HG03175 (cell line): ENCODE measurements around the gene HUNK.
"Not testable (repeated sequence)": the region's sequence is repeated elsewhere in the genome, so short reads cannot be mapped to it uniquely, and the experiment has no call there.

ENCODE experiments used
- ATAC-seq: cut with Tn5 transposase; IDR thresholded peaks from one replicate; pipeline ENCODE4 v1.9.1; 2021; ENCODE audit warnings: mild to moderate bottlenecking, moderate library complexity; ENCODE audit not compliant: unreplicated experiment

Gene HUNK

DNA sequence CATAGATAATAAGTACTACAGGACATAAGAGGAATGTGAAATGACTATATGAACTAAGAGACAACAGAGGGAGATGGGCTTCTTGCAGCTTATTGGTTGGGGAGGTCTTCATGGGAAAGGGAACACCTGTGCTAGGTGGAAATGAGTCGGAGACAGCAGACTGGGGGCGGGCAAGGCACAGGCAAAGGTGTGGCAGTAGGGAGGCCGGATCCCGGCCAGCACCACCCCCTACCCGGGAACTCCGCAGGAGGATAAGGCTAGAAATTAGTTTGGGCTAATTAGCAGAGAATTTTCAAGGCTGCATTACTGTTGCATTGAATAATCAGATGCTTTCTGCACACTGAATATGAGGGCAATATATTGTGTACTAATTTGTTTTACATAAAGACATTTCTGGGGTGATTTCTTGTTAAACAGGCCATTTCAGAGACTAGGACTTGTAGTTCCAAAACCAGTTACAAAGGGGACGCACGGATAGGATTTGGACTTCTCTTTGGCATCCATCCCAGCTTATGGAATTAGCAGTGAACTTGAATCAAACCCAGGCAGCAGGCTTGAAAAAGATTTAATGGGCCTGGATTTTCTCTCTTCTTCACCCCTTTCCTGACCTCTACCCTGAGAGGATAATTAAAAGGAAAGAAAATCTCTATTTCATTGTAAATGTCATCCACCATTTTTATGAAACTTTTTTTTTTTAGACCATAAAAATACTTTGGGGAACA, 2.2 kb upstream of the HUNK start:
- ATAC-seq = no peak

DNA sequence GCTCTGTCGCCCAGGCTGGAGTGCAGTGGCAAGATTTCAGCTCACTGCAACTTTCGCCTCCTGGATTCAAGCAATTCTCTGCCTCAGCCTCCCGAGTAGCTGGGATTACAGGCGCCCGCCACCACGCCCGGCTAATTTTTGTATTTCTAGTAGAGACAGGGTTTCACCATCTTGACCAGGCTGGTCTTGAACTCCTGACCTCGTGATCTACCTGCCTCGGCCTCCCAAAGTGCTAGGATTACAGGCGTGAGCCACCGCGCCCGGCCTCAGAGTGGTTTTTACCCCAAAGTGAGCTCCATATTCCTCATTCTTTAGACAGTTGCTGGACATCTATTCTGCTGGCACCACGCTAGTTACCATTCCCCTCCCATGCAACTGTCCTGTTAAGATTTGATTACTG, 1.4 kb upstream of the HUNK start:
- ATAC-seq = not testable (repeated sequence)

DNA sequence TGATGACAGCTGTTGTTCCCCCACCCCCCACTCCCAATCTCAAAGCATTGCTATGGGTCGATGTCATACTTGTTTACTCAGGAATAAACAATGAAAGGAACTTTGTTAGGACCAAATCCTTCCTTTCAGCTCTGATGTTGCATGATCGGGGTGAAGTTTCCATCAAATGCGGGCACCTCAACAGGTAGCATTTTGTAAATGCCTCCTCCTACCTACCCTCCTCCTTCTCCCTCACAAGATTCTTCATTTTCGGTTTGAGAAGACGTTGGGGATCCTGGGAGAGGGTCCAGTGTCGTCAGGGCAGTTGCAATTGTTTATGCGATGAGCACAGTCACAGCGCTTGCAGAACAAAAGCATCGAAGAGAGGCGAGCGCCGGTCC, 758 bp upstream of the HUNK start:
- ATAC-seq = no peak

DNA sequence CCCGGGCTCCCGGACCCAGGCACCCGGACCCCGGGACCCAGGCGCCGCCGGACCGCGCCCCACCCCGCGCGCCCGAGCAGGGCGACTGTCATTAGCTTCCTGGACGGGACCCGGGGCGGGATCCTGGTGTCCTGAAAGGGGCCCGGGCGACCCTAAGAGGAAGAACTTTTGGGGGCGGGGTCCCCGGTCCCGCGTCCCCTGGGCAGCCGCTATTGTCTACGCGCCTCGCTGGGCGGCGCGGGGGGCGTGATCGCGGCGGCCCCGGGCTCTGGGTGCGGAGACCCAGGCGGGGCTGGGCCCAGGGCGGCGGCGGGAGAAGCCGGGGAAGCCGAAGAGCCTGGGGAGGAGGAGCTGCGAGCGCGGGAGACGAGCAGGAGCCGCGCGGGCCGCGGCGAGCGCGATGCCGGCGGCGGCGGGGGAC, 465 bp downstream of the HUNK start:
- ATAC-seq = no peak

DNA sequence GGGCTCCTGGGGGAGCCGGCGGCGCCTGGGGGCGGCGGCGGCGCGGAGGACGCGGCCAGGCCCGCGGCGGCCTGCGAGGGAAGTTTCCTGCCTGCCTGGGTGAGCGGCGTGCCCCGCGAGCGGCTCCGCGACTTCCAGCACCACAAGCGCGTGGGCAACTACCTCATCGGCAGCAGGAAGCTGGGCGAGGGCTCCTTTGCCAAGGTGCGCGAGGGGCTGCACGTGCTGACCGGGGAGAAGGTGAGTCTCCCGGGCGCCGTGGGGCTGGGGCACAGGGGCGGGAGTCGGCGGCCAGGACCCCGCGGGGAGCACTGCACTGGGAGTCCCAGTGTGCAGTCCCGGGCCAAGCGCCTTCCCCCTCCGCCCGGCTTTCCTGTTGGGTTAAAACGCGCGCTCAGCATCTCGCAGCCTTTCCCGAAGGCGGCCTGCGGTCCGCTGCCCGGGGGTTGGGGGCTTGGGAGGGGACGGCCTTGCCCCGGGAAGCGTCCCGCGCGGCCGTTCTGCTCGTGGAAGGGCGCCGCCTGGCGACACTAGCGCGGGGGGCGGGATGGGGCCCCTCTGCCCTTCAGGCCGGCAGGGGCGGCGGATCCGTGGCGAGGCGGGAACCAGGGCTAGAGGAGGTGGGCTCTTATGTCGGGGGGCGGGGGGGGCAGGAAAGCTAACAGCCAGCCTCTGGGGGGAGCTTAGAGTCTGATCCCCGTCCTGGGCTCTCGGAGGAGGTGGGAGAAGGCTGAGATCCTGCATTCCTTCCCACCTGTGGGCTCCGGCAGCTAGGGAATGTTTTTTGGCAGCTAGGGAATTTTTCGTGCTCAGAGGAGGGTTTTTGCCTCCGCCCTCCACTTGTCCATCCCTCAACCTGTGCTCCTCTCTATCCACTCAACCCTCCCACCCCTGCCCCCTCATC, 1.1 kb downstream of the HUNK start:
- ATAC-seq = no peak

DNA sequence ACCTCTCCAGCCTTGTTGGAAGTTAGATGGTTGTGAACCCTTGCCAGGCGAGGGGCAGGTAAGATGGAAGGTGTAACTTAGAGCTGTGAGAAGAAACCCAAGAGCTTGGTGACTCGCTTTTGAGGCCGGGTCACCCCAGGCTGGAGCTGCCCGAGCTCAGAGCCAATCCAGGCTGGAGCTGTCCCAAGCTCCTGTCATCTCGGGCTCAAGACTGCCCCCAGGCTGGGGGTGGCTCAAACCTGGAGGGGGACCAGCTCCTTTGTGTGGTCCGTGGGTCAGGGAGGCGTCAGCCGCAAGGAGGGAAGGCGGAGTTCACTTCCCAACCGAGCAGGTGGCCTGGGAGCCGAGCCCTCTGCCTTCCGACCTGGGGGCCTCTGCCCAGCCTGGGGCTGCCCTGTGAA, 2.0 kb downstream of the HUNK start:
- ATAC-seq = no peak

DNA sequence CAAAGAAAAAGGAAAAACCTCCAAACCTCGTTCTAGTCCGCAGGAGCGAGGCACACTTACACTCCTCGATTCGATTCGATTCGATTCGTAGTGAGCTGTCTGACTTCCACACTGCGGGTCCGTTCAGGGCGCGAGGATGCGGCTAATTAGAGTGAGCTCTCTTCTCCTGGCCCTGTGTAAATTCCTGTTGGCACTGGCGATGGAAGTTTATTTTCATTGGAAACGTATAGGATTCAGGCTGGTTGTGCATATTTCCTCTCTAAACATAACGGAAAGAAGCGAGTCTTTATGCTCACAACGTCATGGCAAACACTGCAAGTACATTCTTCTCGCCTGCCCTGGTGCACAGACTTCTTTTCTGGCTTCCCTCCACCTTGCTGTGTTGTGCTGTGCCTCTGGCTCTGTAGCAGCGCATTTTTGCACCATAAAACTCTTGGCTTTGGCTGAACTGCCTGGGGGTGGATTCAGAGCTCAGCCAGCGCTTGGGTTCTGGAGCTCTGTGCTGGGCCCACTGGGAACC, 2.7 kb downstream of the HUNK start:
- ATAC-seq = no peak

DNA sequence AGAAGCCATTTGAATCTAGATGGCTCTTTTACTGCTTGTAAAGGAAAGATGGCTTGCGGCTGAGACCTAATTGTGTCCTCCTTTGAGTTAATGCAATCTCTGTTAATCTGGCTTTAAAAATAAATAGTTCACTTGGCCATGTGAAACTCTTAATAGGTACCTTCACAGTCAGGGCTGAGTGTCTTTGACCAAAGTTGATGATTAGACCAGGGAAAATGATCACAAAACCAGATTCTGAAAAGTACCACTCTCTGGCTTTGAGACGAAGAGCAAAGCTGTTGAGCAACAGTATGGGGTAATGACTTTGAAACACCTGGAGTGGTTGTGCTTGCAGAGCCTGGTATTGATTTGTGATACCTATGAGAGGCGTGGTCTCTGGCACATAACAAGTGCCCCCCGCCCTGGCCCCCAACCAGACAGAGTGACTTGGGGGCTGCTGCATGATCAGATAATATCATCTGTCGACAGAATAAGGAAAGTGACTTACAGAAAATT, 4.7 kb downstream of the HUNK start:
- ATAC-seq = no peak

DNA sequence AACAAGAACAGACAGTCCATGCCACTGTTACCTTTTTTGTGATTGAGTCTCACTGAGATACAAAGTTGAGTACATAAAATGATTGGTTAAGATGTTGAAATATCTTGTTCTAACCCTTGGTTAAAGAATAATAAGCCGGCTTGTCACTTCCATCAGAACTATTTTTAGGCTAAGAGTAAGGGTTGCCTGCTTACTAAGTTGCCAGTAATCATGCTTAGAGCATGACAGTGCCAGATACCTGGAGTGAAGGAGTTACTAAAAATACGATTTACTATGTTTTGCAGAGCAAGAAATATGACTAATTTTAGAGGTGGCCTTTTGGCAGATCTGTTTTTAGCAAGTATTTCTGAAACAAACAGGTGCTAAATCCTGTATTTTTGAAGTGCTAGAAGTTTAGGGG, 6.0 kb downstream of the HUNK start:
- ATAC-seq = no peak

DNA sequence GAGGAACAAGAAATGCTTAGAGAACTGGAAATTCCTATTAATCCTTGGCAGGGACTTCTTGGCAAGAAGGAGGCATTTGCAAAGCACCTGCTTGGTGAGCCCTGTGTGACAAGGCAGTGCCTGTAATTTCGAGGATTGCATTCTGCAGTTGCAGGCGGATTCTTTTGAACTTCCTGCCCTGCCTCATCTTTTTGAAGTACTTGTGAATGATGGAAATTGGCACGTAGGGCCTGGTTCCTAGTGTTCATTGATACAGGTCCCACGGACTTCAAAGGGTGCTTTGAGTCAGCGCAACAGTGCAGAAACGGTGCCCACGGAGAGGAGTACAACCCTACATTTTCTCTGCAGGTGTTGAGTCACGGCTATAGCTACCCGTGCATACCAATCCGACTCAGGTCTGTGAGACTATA, 6.4 kb downstream of the HUNK start:
- no peak for ATAC-seq

DNA sequence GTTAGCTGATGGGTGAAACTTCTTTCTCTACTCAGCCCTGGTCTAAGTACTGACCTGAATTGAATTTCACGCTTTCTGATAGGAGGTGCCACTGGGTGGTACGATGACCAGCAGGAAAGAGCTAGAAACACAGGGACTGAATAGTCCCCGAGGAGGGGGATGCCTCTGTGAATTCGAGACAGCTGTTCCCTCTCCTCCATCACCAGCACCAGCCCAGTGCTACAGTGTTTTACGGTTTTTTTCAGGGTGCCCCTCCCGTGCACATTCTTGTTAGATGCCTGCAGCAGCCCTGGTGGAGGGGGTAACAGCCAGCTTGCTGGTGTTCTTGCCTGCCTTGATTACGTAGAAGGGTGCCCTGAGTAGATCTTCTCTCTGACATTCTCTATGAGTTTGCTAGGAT, 7.1 kb downstream of the HUNK start:
- ATAC-seq = no peak

DNA sequence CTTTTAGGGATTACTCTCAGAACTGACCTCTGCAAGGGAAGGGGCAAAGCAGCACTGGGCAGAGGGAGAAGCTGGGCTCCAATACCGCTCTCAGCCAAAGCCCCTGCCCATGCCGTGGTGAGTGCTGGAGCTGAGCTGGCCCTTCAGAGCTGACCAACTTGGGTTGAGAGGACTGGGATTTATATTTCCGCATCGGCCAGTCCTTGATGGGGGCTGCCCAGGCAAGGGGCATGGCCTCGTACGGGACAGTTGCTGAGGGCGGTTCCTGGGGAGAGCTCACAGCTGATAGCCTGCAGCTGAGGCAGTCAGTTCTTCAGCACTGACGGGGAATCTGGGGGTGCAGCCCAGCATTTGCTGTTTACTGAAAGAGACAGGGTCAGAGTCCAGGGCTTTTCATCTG, 8.0 kb downstream of the HUNK start:
- ATAC-seq = no peak

DNA sequence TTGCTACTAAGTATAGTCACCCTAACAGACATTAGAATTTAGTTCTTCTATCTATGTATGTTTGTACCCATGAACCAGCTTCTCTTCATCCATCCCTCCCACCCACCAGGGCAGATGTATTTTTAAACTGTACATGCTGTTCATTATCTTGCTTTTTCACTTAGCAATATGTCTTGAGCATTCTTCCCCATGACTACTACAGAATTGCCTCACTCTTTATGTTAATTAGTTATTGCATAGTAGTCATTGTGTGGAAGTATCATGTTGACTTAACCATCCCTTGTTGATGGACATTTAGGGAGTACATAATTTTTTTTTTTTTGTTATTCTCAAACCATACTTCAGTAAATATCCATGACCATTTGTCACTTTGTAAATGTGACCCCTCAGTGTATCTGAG, 9.9 kb downstream of the HUNK start:
- no peak for ATAC-seq

DNA sequence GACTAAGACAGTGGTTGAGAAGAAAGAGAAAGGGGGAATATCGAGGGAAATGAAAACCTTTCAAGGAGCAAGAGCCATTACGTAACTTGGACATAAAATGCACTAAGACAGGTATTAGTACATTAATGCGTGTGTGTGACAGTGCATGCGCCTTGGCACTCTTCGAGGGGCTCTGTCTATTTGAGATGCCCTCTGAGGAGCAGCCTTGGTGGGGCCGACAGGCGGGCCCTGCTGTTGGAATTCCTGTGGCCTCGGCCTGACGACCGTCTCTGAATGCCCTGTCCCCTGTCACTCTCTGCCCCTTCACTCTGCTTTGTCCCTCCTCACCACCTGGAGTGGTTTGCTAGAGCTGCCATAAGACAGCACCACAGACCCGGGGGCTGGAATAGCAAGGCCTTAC, 12.3 kb downstream of the HUNK start:
- ATAC-seq = no peak

DNA sequence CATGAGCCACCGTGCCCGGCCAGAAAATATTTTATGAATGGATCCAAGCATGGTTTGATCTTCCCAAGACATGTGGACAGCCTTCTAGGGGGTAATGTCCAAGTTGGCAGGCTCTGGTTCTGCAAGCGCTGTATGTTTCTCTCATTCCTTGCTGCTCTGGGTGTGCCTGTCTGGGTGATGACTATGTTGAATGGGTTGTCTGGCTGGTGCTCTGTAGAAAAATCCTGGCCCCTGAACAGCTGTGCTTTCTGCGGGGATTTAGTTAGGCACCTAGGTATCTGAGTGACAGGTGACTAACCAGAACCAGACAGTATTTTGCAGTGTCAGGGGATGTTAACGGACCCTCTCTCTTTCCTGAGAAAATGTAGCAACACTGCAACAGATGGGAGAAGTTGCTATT, 14.1 kb downstream of the HUNK start:
- ATAC-seq = no peak

DNA sequence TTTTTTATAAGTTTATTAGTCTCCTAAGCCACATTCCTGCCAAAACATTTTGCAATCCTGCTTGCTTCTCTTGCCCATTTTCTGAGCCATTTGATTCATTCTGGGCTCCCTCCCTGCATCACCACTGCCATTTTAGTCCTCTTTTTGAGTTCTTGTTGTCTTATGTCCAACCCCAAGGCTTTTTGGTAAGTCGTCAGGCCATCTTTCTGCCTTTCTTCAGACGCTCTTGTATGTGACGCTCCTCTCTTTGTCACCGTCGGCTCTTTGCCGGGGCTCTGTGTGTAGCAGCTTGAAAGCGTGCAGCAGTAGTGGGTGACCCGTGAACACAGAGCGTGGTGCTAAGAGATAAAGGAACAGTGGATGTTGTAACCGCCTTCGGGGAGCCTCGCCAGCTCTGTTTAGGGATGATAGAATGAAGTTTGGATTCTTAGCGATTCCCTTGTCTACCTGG, 14.6 kb downstream of the HUNK start:
- no peak for ATAC-seq

DNA sequence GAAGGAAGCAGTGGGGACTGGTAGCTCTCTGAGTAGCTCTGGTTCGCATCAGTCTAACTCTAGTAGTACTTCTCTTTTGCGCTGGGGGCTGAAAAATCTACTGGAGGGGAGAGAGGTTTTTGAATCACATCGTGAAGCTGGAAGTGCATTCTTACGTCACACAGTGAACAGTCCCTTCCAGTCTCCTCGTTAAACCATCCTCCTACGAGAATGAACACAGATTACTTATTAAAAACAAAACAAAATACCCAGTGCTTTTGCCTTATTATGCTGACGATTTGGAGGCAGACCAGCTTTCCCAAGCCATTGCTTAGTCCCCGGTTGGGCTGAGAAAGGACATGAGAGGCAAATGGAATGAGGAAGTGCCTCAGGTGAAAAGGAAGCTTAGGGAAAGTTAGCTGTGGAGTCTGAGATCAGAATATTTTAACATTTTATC, 16.1 kb downstream of the HUNK start:
- no peak for ATAC-seq

DNA sequence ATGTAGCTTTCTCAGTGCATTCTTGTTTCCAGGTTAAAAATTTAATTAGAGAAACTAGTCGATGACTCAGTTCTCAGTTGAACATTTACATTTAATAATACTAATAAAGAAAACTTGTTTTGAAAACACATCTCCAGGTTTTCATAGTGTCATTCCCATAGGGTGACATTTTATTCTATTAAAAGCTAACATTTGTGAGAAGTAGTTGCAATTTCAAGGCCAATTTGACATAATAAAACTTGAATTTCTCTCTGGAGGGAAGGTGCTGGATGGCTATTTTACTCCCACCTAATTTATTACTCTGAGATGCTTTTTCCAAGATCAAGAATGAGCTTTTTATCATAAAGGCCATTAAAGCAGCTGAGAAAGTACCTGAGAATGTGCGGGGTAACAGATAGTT, 16.6 kb downstream of the HUNK start:
- no peak for ATAC-seq

DNA sequence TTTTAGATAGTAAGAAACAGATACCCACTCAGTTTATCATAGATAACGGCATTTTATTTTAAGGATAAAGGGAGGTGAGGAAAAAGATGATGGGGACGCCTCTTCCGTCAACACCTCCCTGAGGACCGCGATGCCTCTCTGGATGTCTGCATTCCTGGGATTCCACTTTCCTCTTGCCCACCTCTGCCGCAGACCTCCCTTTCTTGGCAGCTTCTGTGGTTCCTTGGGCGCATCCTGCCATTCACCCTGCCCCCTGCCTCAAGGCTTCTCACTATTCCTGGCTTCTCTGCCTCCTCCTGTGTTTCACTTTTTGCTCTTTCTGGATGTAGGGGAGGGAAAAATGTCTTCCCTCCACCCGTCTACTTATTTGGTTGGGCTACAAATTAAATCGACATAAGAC, 19.9 kb downstream of the HUNK start:
- no peak for ATAC-seq

DNA sequence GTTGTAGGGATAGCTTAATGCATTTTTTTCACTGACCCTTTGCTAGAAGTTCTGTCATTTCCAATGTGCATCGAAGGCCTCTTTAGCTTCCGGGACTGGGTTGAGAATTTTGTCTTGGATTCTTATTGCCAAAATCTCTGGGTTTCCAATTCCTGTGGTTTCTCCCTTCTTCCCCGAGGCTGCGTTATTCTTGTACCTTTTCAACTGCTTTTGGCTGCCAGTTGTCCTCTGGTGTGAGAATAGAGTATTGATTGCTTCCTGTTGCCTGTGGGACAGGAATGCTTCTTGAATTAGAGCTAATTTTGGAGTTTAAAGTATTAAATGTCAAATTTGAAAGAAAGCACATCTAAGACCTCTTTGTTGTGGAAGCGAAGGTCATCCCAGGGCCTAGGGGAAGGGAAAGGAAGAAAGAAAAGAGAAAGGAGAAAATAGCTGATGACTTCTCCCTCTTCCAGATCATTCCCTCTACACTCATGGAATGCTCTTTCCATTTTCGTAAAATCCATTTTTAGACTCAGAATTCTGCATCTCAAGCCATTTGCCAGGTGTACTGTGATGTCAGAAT, 21.1 kb downstream of the HUNK start:
- no peak for ATAC-seq

DNA sequence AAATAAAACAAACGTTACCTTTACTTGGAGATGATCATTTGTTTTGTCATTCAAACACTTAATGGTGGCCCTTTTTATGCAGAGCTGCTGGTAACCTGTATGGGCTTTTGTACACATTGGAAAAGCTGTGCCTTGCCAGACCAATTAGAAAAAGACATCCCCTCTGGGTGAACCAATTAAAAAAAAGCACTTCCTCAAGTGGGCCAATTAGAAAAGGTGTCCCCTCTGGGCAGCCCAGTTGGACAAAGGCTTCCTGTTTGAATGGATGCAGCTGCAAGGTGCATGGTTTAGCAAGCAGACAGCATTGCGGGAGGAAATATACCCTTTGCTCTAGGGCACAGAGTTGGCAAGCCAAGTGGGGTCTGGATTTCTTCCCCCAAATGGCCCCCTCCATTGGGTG, 21.6 kb downstream of the HUNK start:
- ATAC-seq = no peak
